ENCODE results near the gene CMYA5. TPM values are rescaled to one million over a fixed set of nuclear protein-coding genes. Genes with fewer than 3 reads are reported as not detected.

Gene CMYA5
- total RNA-seq, 1 donor from 2014 or later, result 0.16 TPM

DNA sequence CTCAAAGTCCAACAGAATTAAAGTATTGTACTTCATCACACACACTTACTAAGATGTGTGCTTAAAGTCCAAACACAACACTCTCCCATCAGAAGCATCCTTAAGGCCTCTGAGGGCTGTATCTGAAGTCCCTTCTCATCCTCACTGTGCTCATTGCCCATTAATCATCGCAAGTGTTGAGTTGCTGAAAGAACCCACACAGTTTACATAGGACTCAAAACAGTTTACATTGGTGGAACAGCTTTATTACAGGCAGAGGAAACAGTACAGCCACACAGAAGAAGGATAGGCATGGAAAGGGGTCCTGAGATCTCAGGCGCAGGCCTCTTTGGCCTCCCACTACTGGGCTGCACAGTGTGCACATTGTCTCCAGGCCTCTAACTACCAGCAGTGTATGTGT, 113.4 kb downstream of the CMYA5 start:
- TF ChIP-seq, protein P1, sequence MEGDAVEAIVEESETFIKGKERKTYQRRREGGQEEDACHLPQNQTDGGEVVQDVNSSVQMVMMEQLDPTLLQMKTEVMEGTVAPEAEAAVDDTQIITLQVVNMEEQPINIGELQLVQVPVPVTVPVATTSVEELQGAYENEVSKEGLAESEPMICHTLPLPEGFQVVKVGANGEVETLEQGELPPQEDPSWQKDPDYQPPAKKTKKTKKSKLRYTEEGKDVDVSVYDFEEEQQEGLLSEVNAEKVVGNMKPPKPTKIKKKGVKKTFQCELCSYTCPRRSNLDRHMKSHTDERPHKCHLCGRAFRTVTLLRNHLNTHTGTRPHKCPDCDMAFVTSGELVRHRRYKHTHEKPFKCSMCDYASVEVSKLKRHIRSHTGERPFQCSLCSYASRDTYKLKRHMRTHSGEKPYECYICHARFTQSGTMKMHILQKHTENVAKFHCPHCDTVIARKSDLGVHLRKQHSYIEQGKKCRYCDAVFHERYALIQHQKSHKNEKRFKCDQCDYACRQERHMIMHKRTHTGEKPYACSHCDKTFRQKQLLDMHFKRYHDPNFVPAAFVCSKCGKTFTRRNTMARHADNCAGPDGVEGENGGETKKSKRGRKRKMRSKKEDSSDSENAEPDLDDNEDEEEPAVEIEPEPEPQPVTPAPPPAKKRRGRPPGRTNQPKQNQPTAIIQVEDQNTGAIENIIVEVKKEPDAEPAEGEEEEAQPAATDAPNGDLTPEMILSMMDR (IDR thresholded peaks at IDR 0.05), result no peak
- H3K9me3 Mint-ChIP-seq (ENCODE audit: unreplicated experiment), result no peaks in the 10 kb centered on the region
- H3K36me3 Mint-ChIP-seq (ENCODE audit: unreplicated experiment), result no peaks in the 10 kb centered on the region
- no peak overlapping the region for H3K4me3 Mint-ChIP-seq (ENCODE audit: unreplicated experiment)
- no peak for DNase-seq (ENCODE audit: extremely low spot score, unreplicated experiment)
- peaks cover 3% of the 10 kb centered on the region for H3K4me1 Mint-ChIP-seq (ENCODE audit: unreplicated experiment)
- H3K27ac Mint-ChIP-seq (ENCODE audit: unreplicated experiment), result no peak overlapping the region
- no peaks in the 10 kb centered on the region for H3K27me3 Mint-ChIP-seq (ENCODE audit: unreplicated experiment)

- no peaks in the 10 kb centered on the region for H3K36me3 Mint-ChIP-seq (ENCODE audit: unreplicated experiment)
- H3K4me3 Mint-ChIP-seq (ENCODE audit: unreplicated experiment), result no peak overlapping the region
- H3K9me3 Mint-ChIP-seq (ENCODE audit: unreplicated experiment), result no peaks in the 10 kb centered on the region
- TF ChIP-seq, protein P1 (IDR thresholded peaks at IDR 0.05), result no peak
- H3K27me3 Mint-ChIP-seq (ENCODE audit: unreplicated experiment), result peaks cover under 1% of the 10 kb centered on the region
- DNase-seq (ENCODE audit: extremely low spot score, unreplicated experiment), result no peak
- H3K27ac Mint-ChIP-seq (ENCODE audit: unreplicated experiment), result no peak overlapping the region
- H3K4me1 Mint-ChIP-seq (ENCODE audit: unreplicated experiment), result no peaks in the 10 kb centered on the region
These were observed 117.1 kb downstream of the CMYA5 start for GRCh38 chr5:79806741-79807140.

DNA sequence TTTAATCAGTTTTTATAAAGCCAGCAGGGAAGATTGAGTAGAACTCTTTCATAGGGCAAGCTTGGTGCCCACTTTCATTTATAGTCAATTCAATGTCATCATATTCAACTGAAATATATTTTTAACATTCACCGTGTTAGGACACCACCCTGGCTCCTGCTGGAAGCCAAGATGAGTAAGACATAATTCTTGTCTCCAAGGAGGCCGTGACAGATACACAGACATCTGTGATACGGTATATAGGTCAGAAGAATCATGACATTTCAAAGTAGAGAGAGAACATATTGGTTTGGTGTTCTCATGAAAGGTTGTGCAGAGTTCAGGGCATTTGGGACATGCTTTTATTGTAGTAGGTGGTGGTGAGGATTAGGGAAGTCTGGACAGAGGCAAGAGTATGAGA, 120.1 kb downstream of the CMYA5 start:
- H3K4me1 Mint-ChIP-seq (ENCODE audit: unreplicated experiment), result no peaks in the 10 kb centered on the region
- H3K36me3 Mint-ChIP-seq (ENCODE audit: unreplicated experiment), result no peaks in the 10 kb centered on the region
- H3K27ac Mint-ChIP-seq (ENCODE audit: unreplicated experiment), result no peak overlapping the region
- TF ChIP-seq, protein P1 (IDR thresholded peaks at IDR 0.05), result no peak
- no peak overlapping the region for H3K4me3 Mint-ChIP-seq (ENCODE audit: unreplicated experiment)
- no peaks in the 10 kb centered on the region for H3K9me3 Mint-ChIP-seq (ENCODE audit: unreplicated experiment)
- H3K27me3 Mint-ChIP-seq (ENCODE audit: unreplicated experiment), result peaks cover 12% of the 10 kb centered on the region
- DNase-seq (ENCODE audit: extremely low spot score, unreplicated experiment), result no peak

- TF ChIP-seq, protein P1 (IDR thresholded peaks at IDR 0.05), result no peak
- no peak overlapping the region for H3K4me3 Mint-ChIP-seq (ENCODE audit: unreplicated experiment)
- H3K4me1 Mint-ChIP-seq (ENCODE audit: unreplicated experiment), result no peaks in the 10 kb centered on the region
- no peak for DNase-seq (ENCODE audit: extremely low spot score, unreplicated experiment)
- H3K27ac Mint-ChIP-seq (ENCODE audit: unreplicated experiment), result no peak overlapping the region
- H3K9me3 Mint-ChIP-seq (ENCODE audit: unreplicated experiment), result no peaks in the 10 kb centered on the region
- peaks cover 19% of the 10 kb centered on the region for H3K27me3 Mint-ChIP-seq (ENCODE audit: unreplicated experiment)
- H3K36me3 Mint-ChIP-seq (ENCODE audit: unreplicated experiment), result no peaks in the 10 kb centered on the region
These were observed 121.4 kb downstream of the CMYA5 start for GRCh38 chr5:79811081-79811480.

- no peak for DNase-seq (ENCODE audit: extremely low spot score, unreplicated experiment)
- peaks cover 19% of the 10 kb centered on the region for H3K27me3 Mint-ChIP-seq (ENCODE audit: unreplicated experiment)
- H3K4me1 Mint-ChIP-seq (ENCODE audit: unreplicated experiment), result no peaks in the 10 kb centered on the region
- TF ChIP-seq, protein P1 (IDR thresholded peaks at IDR 0.05), result no peak
- no peak overlapping the region for H3K27ac Mint-ChIP-seq (ENCODE audit: unreplicated experiment)
- no peaks in the 10 kb centered on the region for H3K36me3 Mint-ChIP-seq (ENCODE audit: unreplicated experiment)
- H3K4me3 Mint-ChIP-seq (ENCODE audit: unreplicated experiment), result no peak overlapping the region
- no peaks in the 10 kb centered on the region for H3K9me3 Mint-ChIP-seq (ENCODE audit: unreplicated experiment)
These were observed 122.3 kb downstream of the CMYA5 start for GRCh38 chr5:79811904-79812303.
